RWPE2 (cell line): ENCODE measurements around the gene ELFN1.

ENCODE experiments used
- ATAC-seq: fragments of 200-7000 bp; cut with Tn5 transposase; 3 replicates; pipeline ENCODE4 v1.9.1; 2021; ENCODE audit warnings: low read depth
- DNase-seq: peaks from one replicate; pipeline ENCODE4 v3.0.0-alpha.2; 2020; ENCODE audit warnings: low spot score
- H3K27ac ChIP-seq: fragments of 450-650 bp; 2 replicates; pipeline ENCODE4 v1.5.1; 2017; ENCODE audit warnings: mild to moderate bottlenecking; ENCODE audit not compliant: poor library complexity, severe bottlenecking
- H3K27me3 ChIP-seq: fragments of 250-450 bp; sonication (Bioruptor Pico); 2 replicates; pipeline ENCODE4 v1.5.1; 2021; ENCODE audit warnings: mild to moderate bottlenecking, moderate library complexity; ENCODE audit not compliant: insufficient read depth, poor library complexity, severe bottlenecking
- H3K36me3 ChIP-seq: fragments of 250-450 bp; sonication (Bioruptor Pico); 2 replicates; pipeline ENCODE4 v1.5.1; 2020; ENCODE audit warnings: low read depth, mild to moderate bottlenecking, moderate library complexity
- H3K4me1 ChIP-seq: fragments of 250-450 bp; sonication (Bioruptor Pico); 2 replicates; pipeline ENCODE4 v1.5.1; 2021; ENCODE audit warnings: mild to moderate bottlenecking, moderate library complexity; ENCODE audit not compliant: insufficient read depth, poor library complexity, severe bottlenecking
- H3K4me3 ChIP-seq: fragments of 250-450 bp; sonication (Bioruptor Pico); 2 replicates; pipeline ENCODE4 v1.5.1; 2021; ENCODE audit warnings: mild to moderate bottlenecking, moderate library complexity; ENCODE audit not compliant: severe bottlenecking
- H3K9me3 ChIP-seq: fragments of 250-450 bp; sonication (Bioruptor Pico); 2 replicates; pipeline ENCODE4 v1.5.1; 2021; ENCODE audit warnings: mild to moderate bottlenecking, moderate library complexity; ENCODE audit not compliant: severe bottlenecking
- CTCF ChIP-seq: fragments of 450-650 bp; IDR thresholded peaks from one replicate; pipeline ENCODE4 v1.5.1; 2017; ENCODE audit warnings: mild to moderate bottlenecking, moderate library complexity; ENCODE audit not compliant: poor library complexity, severe bottlenecking

The ELFN1 gene

GRCh38 chr7:1691601-1692514 is 21.8 kb downstream of the ELFN1 start:
- DNase-seq (peak; percentile 58), ATAC-seq (peak; percentile 60; the same call in 2 of the 3 replicates)
- H3K36me3 ChIP-seq, result no peaks in the 10 kb centered on the region
- H3K4me3 ChIP-seq, result no peak overlapping the region
- no peaks in the 10 kb centered on the region for H3K27me3 ChIP-seq
- no peaks in the 10 kb centered on the region for H3K9me3 ChIP-seq
- no peaks in the 10 kb centered on the region for H3K4me1 ChIP-seq
- H3K27ac ChIP-seq, result no peak overlapping the region
- no peak for TF ChIP-seq CTCF

- Histone ChIP-seq H3K4me1 (no peaks in the 10 kb centered on the region), H3K4me3 (no peak overlapping the region), H3K27me3 (no peaks in the 10 kb centered on the region), H3K27ac (no peak overlapping the region), H3K36me3 (no peaks in the 10 kb centered on the region), H3K9me3 (no peaks in the 10 kb centered on the region)
- TF ChIP-seq CTCF, result no peak
- DNase-seq (peak; percentile 31), ATAC-seq (no peak)
Measured at GRCh38 chr7:1692515-1693418, 22.7 kb downstream of the ELFN1 start.

GRCh38 chr7:1693419-1693990 is 23.4 kb downstream of the ELFN1 start:
- no peak; the same call in 2 of the 3 replicates for ATAC-seq
- H3K27me3 ChIP-seq, result no peaks in the 10 kb centered on the region
- H3K36me3 ChIP-seq, result no peaks in the 10 kb centered on the region
- H3K27ac ChIP-seq, result no peak overlapping the region
- H3K9me3 ChIP-seq, result no peaks in the 10 kb centered on the region
- DNase-seq, result peak; percentile 55
- TF ChIP-seq CTCF, result no peak
- H3K4me1 ChIP-seq, result no peaks in the 10 kb centered on the region
- H3K4me3 ChIP-seq, result no peak overlapping the region

- Histone ChIP-seq H3K27me3 (no peaks in the 10 kb centered on the region), H3K36me3 (no peaks in the 10 kb centered on the region), H3K4me3 (no peak overlapping the region), H3K27ac (no peak overlapping the region), H3K9me3 (no peaks in the 10 kb centered on the region), H3K4me1 (no peaks in the 10 kb centered on the region)
- ATAC-seq, result no peak
- TF ChIP-seq CTCF, result no peak
- DNase-seq, result peak; percentile 54
Measured at GRCh38 chr7:1693991-1694524, 24.0 kb downstream of the ELFN1 start.
